Activated T-cell treated with anti-CD3 and anti-CD28 coated beads for 48 hours (primary cell): ENCODE measurements around the gene CCDC150.
"Not testable (repeated sequence)": the region's sequence is repeated elsewhere in the genome, so short reads cannot be mapped to it uniquely, and the experiment has no call there.

ENCODE experiments used
- DNase-seq: peaks from one replicate; pipeline ENCODE4 v3.0.0-alpha.2; 2020; ENCODE audit warnings: low read depth

The CCDC150 gene

GRCh38 chr2:196639180-196640030 is at the start of gene CCDC150:
CCDC150 (plus strand) TSS chr2:196639715; CDS start chr2:196639767, 52 bp downstream.
- DNase-seq, result peak; percentile 94

GRCh38 chr2:196590286-196590685 is 49.2 kb upstream of the CCDC150 start:
- no peak for DNase-seq

- DNase-seq, result no peak
Measured at GRCh38 chr2:196591004-196591403, 48.5 kb upstream of the CCDC150 start.

DNA sequence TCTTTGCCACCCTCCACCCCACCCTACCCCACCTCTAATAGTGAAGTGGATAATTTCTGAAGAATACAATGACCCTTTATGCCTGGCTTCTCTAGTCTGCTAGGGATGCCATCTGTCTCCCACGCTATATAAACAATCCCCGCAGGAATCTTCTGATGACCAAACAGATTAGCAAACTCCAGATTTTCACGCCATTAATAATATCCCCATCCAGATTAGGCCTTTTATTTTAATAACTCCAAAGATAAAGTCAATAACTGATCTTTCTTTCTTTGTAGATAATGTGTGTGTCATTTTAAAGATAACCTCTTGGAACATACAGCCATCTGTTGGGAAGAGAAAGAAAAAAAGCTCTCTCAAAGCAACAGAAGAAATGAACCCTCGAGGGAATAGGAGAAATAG is 47.9 kb upstream of the CCDC150 start:
- no peak for DNase-seq

GRCh38 chr2:196592331-196592910 is 47.1 kb upstream of the CCDC150 start:
- DNase-seq, result no peak

DNA sequence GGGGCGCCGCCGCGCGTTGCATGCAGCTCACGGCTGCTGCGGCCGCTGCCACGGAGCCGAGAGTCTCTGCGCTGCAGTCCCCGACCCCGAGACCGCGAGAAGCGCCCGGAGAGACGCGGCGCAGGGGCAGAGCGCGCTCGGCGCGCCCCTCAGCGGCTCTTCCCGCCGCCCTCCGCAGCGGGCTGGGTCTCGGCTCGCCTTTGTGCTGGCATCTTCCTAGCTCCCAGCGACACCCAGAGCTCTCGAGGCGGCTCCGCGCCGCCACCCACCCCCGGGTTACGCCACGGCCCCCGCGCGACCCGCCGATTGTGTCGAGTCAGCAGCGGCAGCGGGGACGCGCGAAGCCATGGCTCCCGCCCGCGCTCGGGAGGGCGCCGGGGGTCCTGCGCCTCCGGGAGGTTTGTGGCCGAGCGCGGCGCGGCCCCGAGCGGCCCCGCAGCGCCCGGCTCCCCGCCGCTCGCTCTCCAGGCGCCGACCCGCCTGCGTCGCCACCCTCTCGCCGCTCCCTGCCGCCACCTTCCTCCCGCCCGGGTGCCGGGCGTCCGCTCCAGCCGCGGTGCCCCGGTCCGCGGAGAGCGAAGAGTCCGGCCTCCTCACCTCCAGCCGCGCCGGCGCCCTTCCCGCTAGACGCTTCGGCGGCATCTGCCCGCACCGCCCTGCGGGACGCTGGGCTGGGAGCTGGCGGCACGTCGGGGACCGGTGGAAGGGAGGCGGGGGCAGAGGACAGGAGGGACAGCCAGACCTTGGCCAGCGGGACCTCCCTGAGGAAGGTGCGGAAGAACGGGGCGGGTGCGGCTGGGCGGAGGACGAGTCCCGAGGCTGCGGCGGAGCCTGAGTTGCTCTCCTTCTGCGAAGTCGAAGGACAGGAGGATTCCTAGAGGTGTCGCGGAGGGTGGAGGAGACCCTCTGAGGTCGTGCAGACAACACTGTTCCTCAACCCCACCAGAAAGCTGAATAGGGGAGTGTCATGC is 46.3 kb upstream of the CCDC150 start, which contains the start of gene HECW2:
Gene HECW2, minus strand, starts transcription at position 644 of the 971 bp plus-strand sequence.
- DNase-seq, result peak; percentile 15

DNA sequence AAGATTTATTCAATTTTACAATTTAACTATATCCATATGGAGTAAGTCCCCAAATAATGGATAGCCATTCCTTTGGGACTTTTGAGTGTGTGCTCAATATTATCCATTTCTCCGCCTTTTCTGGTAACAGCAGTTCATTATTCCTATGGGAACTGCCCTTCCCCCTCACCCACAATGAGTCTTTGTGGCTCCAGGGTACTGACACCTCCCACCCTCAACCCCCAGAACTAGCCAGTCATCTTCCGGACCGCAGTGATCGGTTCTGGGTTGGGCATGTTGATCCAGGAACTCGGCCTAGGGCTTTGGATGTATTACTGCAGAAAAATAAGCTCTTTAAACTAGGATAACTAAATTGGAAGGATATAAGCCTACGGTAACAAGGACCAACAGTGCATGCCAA is 45.4 kb upstream of the CCDC150 start:
- no peak for DNase-seq

DNA sequence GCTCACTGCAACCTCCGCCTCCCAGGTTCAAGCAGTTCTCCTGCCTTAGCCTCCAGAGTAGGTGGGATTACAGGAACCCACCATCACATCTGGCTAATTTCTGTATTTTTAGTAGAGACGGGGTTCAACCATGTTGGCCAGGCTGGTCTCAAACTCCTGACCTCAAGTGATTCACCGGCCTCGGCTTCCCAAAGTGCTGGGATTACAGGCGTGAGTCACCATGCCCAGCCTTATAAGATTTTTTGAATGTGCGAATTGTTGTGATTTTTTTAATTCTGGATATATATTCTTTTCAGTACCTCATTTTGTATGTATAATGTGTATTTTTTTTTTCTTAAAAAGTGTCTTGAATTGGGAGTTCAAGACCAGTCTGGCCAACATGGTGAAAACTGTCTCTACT is 42.0 kb upstream of the CCDC150 start:
- no peak for DNase-seq

- DNase-seq, result no peak
Measured at GRCh38 chr2:196598412-196598811, 41.1 kb upstream of the CCDC150 start.

GRCh38 chr2:196598846-196599245 is 40.7 kb upstream of the CCDC150 start:
- no peak for DNase-seq

DNA sequence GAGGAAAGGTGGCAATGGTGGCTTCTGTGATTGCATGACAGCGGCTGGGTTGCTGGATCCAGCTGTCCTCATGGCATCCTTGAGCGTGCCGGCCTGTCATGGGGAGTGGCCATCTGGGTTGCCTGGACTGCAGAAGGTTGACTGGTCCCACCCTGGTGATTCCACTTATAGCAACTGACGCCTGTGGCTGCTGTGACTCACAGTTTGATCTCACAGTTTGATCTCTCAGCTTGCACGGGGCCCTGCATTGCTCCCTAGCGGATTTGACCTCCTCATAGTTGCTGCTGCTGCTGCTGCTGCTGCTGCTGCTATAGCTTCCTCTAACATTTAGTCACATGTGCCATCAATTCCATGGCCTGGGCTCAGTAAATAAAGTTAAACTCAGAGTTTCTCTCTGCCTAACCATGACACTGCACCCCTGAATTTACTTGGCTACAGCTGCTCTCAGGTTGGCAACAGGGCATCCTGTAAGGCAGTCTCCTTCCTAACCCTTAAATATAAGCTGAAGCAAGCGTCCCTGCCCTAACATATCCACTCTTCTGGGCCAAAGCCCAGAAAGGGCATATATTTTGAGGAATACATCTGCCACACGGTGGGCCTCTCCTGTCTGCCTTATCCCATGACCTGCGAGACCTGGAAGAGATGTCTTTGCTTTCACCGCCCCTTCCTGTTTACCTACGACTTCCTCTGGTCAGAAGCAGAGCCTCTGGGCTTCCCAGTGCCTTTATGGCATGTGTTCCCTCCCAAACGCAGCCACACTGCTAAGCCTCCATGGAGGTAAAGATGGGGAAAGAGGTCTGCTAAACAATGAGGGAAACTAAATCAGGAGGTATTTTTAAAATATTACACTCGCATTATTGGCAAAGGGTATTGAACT is 37.8 kb upstream of the CCDC150 start:
- no peak for DNase-seq

GRCh38 chr2:196604196-196604595 is 35.3 kb upstream of the CCDC150 start:
- DNase-seq, result no peak

DNA sequence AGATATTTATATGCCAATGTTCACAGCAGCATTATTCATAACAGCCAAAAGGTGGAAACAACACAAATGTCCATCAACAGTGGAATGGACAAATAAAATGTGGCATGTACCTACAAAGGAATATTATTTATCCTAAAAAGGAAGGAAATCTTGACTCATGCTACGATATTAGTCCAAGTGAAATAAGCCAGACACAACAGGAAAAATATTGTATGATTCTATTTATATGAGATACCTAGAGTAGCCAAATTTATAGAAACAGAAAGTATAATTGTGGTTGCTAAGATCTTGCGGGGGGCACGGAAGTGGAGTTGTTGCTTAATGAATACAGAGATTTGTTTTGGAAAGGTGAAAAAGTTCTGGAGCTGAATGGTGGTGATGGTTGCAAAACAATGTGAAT is 33.0 kb upstream of the CCDC150 start:
- no peak for DNase-seq

DNA sequence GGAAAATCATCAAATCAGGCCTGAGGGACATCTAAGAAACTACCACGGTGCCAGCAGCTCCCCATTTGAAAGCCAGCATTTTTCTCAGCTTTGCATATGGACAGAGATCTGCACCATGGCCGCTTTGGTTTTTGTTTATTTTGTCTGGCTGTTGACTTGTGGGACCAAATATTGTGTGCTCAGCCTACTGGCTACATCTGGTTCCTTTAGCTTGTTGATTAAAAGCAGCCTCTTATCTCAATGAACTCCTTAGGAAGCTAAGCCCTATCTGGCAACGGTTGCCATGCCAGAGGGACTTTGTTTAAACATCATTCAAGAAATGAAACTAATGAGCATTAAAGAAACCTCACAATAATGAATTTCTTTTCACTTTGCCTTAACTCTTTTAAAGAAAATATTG is 32.4 kb upstream of the CCDC150 start:
- no peak for DNase-seq

DNA sequence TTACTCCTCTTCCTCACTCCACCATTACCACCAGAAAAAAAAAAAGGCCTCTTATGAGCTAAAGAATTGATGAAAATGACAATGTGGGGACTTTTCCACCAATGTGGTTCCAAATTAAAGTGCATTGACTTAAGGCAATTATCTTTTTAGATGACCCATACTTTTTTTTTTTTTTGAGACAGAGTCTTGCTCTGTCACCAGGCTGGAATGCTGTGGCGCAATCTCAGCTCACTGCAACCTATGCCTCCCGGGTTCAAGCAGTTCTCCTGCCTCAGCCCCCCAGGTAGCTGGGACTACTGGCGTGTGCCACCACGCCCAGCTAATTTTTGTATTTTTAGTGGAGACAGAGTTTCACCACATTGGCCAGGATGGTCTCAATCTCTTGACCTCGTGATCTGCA is 31.6 kb upstream of the CCDC150 start:
- not testable (repeated sequence) for DNase-seq

DNA sequence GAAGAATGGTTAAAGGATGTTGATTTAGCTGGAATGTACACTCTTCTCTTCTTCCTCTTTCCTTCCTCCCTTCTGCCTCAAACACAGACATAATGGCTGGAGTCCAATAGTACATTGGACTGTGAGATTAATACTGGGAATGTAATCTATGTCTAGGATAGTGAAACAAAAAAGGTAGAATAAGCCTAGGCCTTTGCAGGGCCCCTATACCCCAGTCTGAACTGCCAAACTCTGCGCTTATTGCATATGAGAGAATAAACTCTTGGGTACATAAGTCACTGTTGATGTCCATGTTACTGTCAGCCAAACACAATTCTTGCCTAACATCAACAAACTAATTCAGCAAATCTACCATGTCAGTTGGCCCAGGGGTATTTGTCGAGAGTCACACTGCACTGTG is 29.7 kb upstream of the CCDC150 start:
- no peak for DNase-seq

- no peak for DNase-seq
Measured at GRCh38 chr2:196610796-196611195, 28.7 kb upstream of the CCDC150 start.

DNA sequence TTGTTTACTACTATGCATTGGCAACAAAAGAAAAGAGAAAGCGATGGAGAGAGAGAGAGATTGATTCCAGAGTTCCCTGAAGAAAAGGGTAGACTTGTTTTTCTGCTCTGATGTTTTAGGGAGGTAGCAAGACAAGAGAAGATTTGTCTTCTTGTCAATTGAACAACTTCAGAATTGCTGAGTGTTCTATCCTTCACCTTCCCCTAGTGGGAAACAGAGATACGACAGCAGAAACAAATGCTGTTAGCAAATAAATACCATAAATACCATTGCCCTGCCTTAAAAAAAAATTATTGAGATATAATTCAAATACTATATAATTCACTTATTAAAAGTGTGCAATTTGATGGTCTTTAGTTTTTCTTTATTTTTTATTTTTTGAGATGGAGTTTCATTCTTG is 26.2 kb upstream of the CCDC150 start:
- DNase-seq, result no peak

GRCh38 chr2:196617430-196617829 is 22.1 kb upstream of the CCDC150 start:
- DNase-seq, result no peak

DNA sequence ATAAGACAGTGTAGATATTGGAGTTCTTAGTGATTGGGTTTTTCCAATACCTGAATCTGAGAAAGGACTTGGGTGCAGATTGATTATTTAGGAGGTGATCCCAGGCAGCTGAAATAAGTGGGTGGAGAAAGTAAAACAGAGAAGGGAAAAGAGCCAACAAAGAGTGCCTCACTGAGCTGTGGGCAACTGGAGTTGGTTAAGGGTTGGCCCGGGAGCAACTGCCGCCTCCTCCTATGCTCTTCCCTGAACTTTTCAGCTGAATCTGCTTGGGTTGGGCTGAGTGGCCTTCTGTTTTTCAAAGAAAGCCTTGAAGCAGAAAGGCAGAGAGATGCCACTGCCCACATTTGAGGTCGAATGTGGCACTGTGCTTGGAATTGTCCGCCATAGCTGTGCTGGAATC is 20.9 kb upstream of the CCDC150 start:
- no peak for DNase-seq

- no peak for DNase-seq
Measured at GRCh38 chr2:196630531-196630930, 9.0 kb upstream of the CCDC150 start.
